ENCODE results near the gene CCSER1. TPM values are rescaled to one million over a fixed set of nuclear protein-coding genes. Genes with fewer than 3 reads are reported as not detected.

The CCSER1 gene
- total RNA-seq, 1 experiment from 2014 or later = 5.9 TPM

- CTCF ChIA-PET = no interaction called here
- BruUV-seq (replicated peaks) = no TSS peak
- H3F3A ChIP-seq (ENCODE audit: insufficient read depth, low read depth) = no peaks in the 10 kb centered on the region
Observed at GRCh38 chr4:90840291-90840690, 713.1 kb downstream of the CCSER1 start.

GRCh38 chr4:90840828-90841227 is 713.6 kb downstream of the CCSER1 start:
- DNase-seq = no peak
- ChIA-PET POLR2A (ENCODE audit: unreplicated experiment) (no interaction called here), CTCF (no interaction called here)
- intact Hi-C loops (cut with micrococcal nuclease; ENCODE audit: unreplicated experiment) = no loop called here
- Histone ChIP-seq H3F3A (ENCODE audit: insufficient read depth, low read depth) (no peaks in the 10 kb centered on the region), H3K36me3 (ENCODE audit: low read depth) (no peaks in the 10 kb centered on the region), H3K9me3 (ENCODE audit: insufficient read depth, low read depth) (no peaks in the 10 kb centered on the region), H3K27me3 (ENCODE audit: insufficient read depth, low read depth) (no peaks in the 10 kb centered on the region), H3K27ac (no peak overlapping the region), H2AFZ (no peak overlapping the region), H3K4me3 (no peak overlapping the region), H3K9me2 (ENCODE audit: insufficient read depth) (no peaks in the 10 kb centered on the region), H3K79me2 (ENCODE audit: low read depth) (no peaks in the 10 kb centered on the region), H3K4me1 (replicated peaks; ENCODE audit: insufficient read depth) (no peaks in the 10 kb centered on the region), H4K20me1 (ENCODE audit: insufficient read depth) (no peaks in the 10 kb centered on the region), H3K4me2 (no peak overlapping the region)
- TF ChIP-seq CTCF (conservative IDR thresholded peaks at IDR 0.05) (no peak), EZH2 (IDR thresholded peaks at IDR 0.05; ENCODE audit: low read depth) (no peak)
- no TSS peak for BruUV-seq (replicated peaks)

More at GRCh38 chr4:90840291-90840690, 713.1 kb downstream of the CCSER1 start:
- intact Hi-C loops (cut with micrococcal nuclease; ENCODE audit: unreplicated experiment) = no loop called here
- DNase-seq = no peak
- H3K4me2 ChIP-seq = no peak overlapping the region
- H3K4me3 ChIP-seq = no peak overlapping the region
- TF ChIP-seq EZH2 (IDR thresholded peaks at IDR 0.05; ENCODE audit: low read depth) = no peak
- TF ChIP-seq CTCF (conservative IDR thresholded peaks at IDR 0.05) = no peak
- H3K27ac ChIP-seq = no peak overlapping the region
- H3K79me2 ChIP-seq (ENCODE audit: low read depth) = no peaks in the 10 kb centered on the region
- no peaks in the 10 kb centered on the region for H3K36me3 ChIP-seq (ENCODE audit: low read depth)
- H3K9me2 ChIP-seq (ENCODE audit: insufficient read depth) = no peaks in the 10 kb centered on the region
- no peak overlapping the region for H2AFZ ChIP-seq
- no peaks in the 10 kb centered on the region for H3K27me3 ChIP-seq (ENCODE audit: insufficient read depth, low read depth)
- POLR2A ChIA-PET (ENCODE audit: unreplicated experiment) = no interaction called here
- no peaks in the 10 kb centered on the region for H3K9me3 ChIP-seq (ENCODE audit: insufficient read depth, low read depth)
- no peaks in the 10 kb centered on the region for H3K4me1 ChIP-seq (replicated peaks; ENCODE audit: insufficient read depth)
- no peaks in the 10 kb centered on the region for H4K20me1 ChIP-seq (ENCODE audit: insufficient read depth)

GRCh38 chr4:90841676-90842075 is 714.5 kb downstream of the CCSER1 start:
- Histone ChIP-seq H3K79me2 (ENCODE audit: low read depth) (no peaks in the 10 kb centered on the region), H2AFZ (no peak overlapping the region), H3K4me3 (no peak overlapping the region), H3K4me2 (no peak overlapping the region), H3K9me3 (ENCODE audit: insufficient read depth, low read depth) (no peaks in the 10 kb centered on the region), H4K20me1 (ENCODE audit: insufficient read depth) (no peaks in the 10 kb centered on the region), H3K36me3 (ENCODE audit: low read depth) (no peaks in the 10 kb centered on the region), H3K9me2 (ENCODE audit: insufficient read depth) (no peaks in the 10 kb centered on the region), H3F3A (ENCODE audit: insufficient read depth, low read depth) (no peaks in the 10 kb centered on the region), H3K27me3 (ENCODE audit: insufficient read depth, low read depth) (no peaks in the 10 kb centered on the region), H3K27ac (no peak overlapping the region), H3K4me1 (replicated peaks; ENCODE audit: insufficient read depth) (no peaks in the 10 kb centered on the region)
- no peak for DNase-seq
- intact Hi-C loops (cut with micrococcal nuclease; ENCODE audit: unreplicated experiment) = no loop called here
- CTCF ChIA-PET = no interaction called here
- BruUV-seq (replicated peaks) = no TSS peak
- no peak for TF ChIP-seq EZH2 (IDR thresholded peaks at IDR 0.05; ENCODE audit: low read depth)
- TF ChIP-seq CTCF (conservative IDR thresholded peaks at IDR 0.05) = no peak
- POLR2A ChIA-PET (ENCODE audit: unreplicated experiment) = no interaction called here

Measured in PC-9 (cell line).